ENCODE results near the gene CPVL.

CPVL gene

GRCh38 chr7:29090151-29090805 lies 56.1 kb downstream of the CPVL start:
- no peak for DNase-seq

GRCh38 chr7:29087840-29088170 lies 58.5 kb downstream of the CPVL start:
- no peak for DNase-seq

GRCh38 chr7:29086545-29086944 lies 59.8 kb downstream of the CPVL start:
- DNase-seq = no peak

GRCh38 chr7:29084832-29085231 lies 61.5 kb downstream of the CPVL start:
- peak; percentile 43 for DNase-seq

GRCh38 chr7:29080803-29081202 lies 65.5 kb downstream of the CPVL start:
- no peak for DNase-seq

- no peak for DNase-seq
Observed at GRCh38 chr7:29078311-29079260, 67.8 kb downstream of the CPVL start.

GRCh38 chr7:29077854-29078253 lies 68.5 kb downstream of the CPVL start:
- DNase-seq = no peak

- no peak for DNase-seq
Observed at GRCh38 chr7:29077176-29077575, 69.2 kb downstream of the CPVL start.

- DNase-seq = no peak
Observed at GRCh38 chr7:29076631-29077030, 69.7 kb downstream of the CPVL start.

- no peak for DNase-seq
Observed at GRCh38 chr7:29075606-29076005, 70.7 kb downstream of the CPVL start.

GRCh38 chr7:29071203-29071874 lies 75.0 kb downstream of the CPVL start:
- DNase-seq = no peak

- no peak for DNase-seq
Observed at GRCh38 chr7:29066641-29067040, 79.7 kb downstream of the CPVL start.

- DNase-seq = no peak
Observed at GRCh38 chr7:29065181-29065857, 81.0 kb downstream of the CPVL start.

- no peak for DNase-seq
Observed at GRCh38 chr7:29063872-29064271, 82.5 kb downstream of the CPVL start.

GRCh38 chr7:29063236-29063635 lies 83.1 kb downstream of the CPVL start:
- no peak for DNase-seq

- DNase-seq = peak; percentile 9
Observed at GRCh38 chr7:29053105-29053872, 93.0 kb downstream of the CPVL start.

GRCh38 chr7:29046978-29047377 lies 99.4 kb downstream of the CPVL start:
- no peak for DNase-seq

GRCh38 chr7:29045258-29046086 lies 100.9 kb downstream of the CPVL start:
- DNase-seq = no peak

- no peak for DNase-seq
Observed at GRCh38 chr7:29044554-29044953, 101.8 kb downstream of the CPVL start.

- DNase-seq = no peak
Observed at GRCh38 chr7:29043576-29043975, 102.8 kb downstream of the CPVL start.

- no peak for DNase-seq
Observed at GRCh38 chr7:29042824-29043231, 103.5 kb downstream of the CPVL start.

All from activated CD4-positive, alpha-beta T cell treated with anti-CD3 and anti-CD28 coated beads, Interleukin-10, Interleukin-2, amounts not matched to agents 100 ng/mL and 50 ng/mL, durations not matched to agents 16 hours and 8 hours (primary cell).